Activated CD8-positive, alpha-beta memory T cell treated with anti-CD3 and anti-CD28 coated beads, Interleukin-2, amount 50 U/mL, for 1 hour (primary cell): ENCODE data around the gene ERMARD.

Experiments used
- DNase-seq: peaks from one replicate; pipeline ENCODE4 v3.0.0-alpha.2; 2020; ENCODE audit errors: extremely low read depth

ERMARD gene

DNA sequence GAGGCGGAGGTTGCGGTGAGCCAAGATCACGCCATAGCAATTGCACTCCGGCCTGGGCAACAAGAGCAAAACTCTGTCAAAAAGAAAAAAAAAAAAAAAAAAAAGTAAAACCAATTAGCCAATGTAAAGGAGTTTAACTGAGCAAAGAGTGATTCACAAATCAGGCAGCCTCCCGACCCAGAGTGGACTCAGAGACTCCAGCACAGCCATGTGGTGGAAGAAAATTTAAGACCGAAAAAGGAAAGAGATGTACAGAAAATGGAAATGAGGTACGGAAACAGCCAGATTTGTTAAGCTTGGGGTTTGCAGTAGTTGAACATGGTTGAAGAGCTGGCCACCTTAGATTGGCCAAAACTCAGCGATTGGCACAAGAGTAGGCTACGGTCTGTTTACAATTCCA is 51.4 kb downstream of the ERMARD start:
- no peak for DNase-seq

DNA sequence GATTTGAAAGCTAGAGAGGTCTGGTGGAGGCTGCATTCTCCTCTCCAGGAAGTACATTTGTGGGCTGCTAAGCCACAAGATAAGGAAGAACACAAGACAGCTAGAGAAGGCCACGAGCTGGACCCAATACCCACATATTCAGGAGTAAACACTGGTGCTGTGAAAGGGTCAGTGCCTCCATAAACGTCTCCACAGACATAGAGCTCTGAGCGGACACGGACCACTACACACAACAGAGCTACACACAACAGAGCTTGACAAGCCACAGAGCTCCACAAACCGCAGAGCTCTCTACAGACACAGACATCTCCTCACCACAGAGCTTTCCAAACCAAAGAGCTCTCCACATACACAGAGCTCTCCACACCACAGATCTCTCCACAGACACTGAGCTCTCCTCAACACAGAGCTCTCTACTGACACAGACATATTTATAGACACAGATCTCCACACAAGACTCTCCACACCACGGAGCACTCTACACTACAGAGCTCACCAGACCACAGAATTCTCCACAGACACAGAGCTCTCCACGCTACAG is 51.9 kb downstream of the ERMARD start:
- no peak for DNase-seq

GRCh38 chr6:169803816-169804340 is 52.5 kb downstream of the ERMARD start:
- DNase-seq, result no peak

GRCh38 chr6:169804427-169804826 is 53.0 kb downstream of the ERMARD start:
- DNase-seq, result no peak

- DNase-seq, result no peak
Observed at GRCh38 chr6:169805242-169805838, 53.9 kb downstream of the ERMARD start.

DNA sequence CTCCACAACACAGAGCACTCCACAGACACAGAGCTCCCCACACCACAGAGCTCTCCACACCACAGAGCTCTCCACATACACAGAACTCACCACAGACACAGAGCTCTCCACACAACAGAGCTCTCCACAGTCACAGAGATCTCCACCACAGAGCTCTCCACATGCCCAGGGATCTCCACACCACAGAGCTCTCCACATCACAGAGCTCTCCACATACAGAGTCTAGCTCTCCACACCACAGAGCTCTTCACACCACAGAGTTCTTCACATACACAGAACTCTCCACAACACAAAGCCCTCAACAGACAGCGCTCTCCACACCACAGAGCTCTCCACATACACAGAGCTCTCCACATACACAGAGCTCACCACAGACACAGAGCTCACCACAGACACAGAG is 55.3 kb downstream of the ERMARD start:
- no peak for DNase-seq

DNA sequence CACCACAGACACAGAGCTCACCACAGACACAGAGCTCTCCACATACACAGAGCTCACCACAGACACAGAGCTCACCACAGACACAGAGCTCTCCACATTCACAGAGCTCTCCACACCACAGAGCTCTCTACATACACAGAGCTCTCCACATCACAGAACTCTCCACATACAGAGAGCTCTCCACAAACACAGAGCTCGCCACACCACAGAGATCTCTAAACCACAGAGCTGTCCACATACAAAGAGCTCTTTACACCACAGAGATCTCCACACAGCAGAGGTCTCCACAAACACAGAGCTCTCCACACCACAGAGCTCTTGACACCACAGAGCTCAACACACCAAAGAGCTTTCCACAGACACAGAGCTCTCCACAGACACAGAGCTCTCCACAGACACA is 55.8 kb downstream of the ERMARD start:
- no peak for DNase-seq

DNA sequence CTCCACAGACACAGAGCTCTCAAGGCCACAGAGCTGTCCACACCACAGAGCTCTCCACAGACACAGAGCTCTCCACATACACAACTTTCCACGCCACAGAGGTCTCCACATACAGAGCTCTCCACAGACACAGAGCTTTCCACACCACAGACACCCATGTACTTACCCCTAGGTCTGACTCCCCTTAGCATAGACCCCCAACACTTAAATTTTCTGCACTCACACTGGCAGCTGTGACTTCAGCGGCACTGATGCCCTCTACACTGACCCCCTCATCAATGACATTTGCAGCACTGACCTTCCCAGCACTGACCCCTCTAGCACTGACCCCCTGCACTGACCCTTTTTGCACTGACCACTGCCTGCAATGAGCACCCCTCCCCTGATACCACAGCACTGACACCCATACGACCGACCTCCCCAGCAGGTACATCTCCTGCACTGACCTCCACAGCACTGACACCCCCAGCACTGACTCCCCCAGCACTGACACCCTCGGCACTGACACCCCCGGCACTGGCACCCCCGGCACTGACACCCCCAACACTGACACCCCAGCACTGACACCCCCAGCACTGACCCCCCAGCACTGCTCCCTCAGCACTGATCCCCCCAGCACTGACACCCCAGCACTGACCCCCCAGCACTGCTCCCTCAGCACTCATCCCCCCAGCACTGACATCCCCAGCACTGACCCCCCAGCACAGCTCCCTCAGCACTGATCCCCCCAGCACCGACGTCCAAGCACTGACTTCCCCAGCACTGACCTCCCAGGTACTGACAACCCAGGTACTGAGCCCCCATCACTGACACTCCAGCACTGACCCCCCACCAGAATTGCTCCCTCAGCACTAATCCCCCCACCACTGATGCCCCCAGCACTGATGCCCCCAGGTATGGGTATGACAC is 56.5 kb downstream of the ERMARD start:
- DNase-seq, result no peak

- DNase-seq, result no peak
Observed at GRCh38 chr6:169808608-169808967, 57.2 kb downstream of the ERMARD start.

DNA sequence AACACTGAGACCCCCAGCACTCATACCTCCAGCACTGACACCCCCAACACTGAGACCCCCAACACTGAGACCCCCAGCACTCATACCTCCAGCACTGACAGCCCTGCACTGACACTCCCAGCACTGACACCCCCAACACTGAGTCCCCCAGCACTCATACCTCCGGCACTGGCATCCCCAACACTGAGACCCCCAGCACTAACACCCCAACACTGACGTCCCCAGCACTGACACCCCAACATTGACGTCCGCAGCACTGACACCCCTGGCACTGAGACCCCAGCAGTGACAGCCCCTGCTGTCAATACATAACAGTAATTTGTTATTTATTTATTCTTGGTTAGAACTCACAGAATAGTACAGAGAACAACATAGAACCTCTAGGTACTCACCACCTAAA is 58.0 kb downstream of the ERMARD start:
- DNase-seq, result no peak

DNA sequence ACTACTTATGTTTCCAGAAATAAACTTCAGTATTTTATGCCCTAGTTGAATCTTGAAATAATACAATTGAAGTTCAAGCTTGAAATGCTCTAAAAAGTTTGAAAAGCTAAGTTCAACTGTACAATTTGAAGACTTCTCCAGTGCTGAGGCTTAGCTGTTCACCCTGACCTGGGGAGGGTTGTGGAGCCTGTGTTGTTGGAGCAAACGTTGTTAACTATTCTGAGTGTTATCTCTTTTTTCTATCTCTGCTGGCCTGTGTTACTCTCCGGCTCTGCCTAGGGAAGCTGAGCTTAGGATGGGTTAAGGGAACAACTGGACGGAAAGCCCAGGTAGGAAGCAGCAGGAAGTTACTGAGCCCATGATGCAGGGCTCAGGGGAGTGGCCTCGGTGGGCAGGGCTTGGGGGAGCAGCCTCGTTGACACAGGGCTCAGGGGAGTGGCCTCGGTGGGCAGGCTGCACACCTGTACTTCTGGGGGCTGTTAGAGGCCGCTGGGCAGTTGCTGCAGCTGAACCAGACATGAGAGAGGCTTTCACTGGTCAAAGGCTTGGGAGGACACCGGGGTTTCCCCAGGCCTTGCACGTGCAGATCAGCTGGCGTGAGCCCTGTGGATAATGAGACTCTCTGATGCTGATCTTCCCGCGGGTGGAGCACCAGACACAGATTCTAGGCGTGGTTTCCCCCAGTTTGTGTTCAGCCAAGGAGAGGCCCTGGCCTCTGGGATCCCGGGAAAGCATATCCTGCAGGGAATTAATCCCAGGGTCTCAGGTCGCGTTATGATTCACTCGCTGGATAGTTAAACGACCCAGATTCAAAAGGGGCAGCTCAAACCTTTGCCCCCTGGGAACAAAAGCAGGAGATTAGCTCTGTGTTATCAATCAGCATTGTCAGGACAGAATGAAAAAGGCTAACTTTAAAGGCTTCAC is 58.9 kb downstream of the ERMARD start:
- DNase-seq, result no peak

- no peak for DNase-seq
Observed at GRCh38 chr6:169811072-169811471, 59.6 kb downstream of the ERMARD start.

- no peak for DNase-seq
Observed at GRCh38 chr6:169811521-169812256, 60.3 kb downstream of the ERMARD start.

GRCh38 chr6:169812257-169812644 is 60.8 kb downstream of the ERMARD start:
- DNase-seq, result no peak

DNA sequence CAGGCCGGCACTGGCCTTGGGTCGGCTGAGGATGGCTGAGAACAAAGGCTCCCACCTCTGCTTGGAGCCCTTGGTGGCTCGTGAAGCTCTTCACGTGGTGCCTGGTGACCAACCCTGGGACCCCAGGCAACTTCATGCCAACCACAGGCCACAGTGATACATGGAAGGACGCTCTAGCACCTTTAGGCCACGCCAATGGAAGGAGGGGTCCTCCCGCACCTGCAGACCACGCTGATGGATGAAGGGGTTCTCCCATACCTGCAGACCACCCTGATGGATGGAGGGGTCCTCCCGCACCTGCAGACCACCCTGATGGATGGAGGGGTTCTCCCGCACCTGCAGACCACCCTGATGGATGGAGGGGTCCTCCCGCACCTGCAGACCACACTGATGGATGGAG is 62.5 kb downstream of the ERMARD start:
- no peak for DNase-seq

GRCh38 chr6:169816054-169816453 is 64.6 kb downstream of the ERMARD start:
- no peak for DNase-seq

DNA sequence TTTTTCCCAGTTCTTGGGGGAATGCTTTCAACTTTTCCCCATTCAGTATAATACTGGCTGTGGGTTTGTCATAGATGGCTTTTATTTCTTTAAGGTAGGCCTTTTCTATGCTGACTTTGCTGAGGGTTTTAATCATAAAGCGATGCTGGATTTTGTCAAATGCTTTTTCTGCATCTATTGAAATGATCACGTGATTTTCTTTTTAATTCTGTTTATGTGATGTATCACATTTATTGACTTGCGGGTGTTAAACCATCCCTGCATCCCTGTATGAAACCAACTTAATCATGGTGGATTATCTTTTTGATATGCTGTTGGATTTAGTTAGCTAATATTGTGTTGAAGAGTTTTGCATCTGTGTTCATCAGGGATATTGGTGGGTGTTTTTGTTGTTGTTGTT is 65.6 kb downstream of the ERMARD start:
- DNase-seq, result no peak

GRCh38 chr6:169820358-169820757 is 68.9 kb downstream of the ERMARD start:
- no peak for DNase-seq

GRCh38 chr6:169824021-169824420 is 72.6 kb downstream of the ERMARD start:
- no peak for DNase-seq

GRCh38 chr6:169824848-169825557 is 73.6 kb downstream of the ERMARD start:
- DNase-seq, result no peak
